ENCODE data around the gene FAM3C.

DNA sequence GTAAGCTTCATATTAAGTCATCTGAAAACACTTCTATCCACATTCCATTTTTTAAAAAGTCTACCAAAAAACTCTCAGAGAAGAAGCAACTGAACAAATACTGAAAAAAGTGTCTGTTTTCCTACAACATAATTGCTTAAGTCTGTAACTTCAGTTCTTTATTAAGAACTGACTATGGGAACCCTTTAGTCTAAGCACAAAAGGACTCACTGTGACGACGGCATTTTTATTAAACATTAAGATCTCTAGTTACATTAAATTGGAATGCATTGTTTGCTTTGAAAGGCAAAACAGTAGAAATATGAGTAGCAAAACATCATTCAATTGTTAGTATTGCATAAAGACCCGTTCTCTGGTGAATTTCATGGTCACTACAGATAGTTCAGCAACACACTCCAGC is 5.8 kb upstream of the FAM3C start:
- no peak for TF ChIP-seq POLR2A (IDR thresholded peaks at IDR 0.05; ENCODE audit: low read depth, low read length)
- no peak for TF ChIP-seq POU2F2 (IDR thresholded peaks at IDR 0.05; ENCODE audit: low read depth, low read length)
- TF ChIP-seq POLR2AphosphoS5 (IDR thresholded peaks at IDR 0.05; ENCODE audit: low read depth, low read length), result no peak
- no peak for TF ChIP-seq TAF1 (IDR thresholded peaks at IDR 0.05; ENCODE audit: low read depth, low read length)
- TF ChIP-seq SPI1 (IDR thresholded peaks at IDR 0.05; ENCODE audit: low read depth, low read length), result no peak
- no peak for TF ChIP-seq PAX5 (IDR thresholded peaks at IDR 0.05; ENCODE audit: insufficient read depth, low read length, severe bottlenecking)

All from GM12891 (cell line).